ENCODE data around the gene ATP5F1A. TPM values are rescaled to one million over a fixed set of nuclear protein-coding genes. Genes with fewer than 3 reads are reported as not detected.

The ATP5F1A gene
- total RNA-seq, 1 donor from 2014 or later = 290 TPM

GRCh38 chr18:46060359-46060841, 37.7 kb downstream of the ATP5F1A start:
- DNase-seq (ENCODE audit: low spot score) = no peak
- TF ChIP-seq CTCF (IDR thresholded peaks at IDR 0.05) = no peak
- no peak overlapping the region for H3K4me3 Mint-ChIP-seq (ENCODE audit: unreplicated experiment)
- no peak overlapping the region for H3K27ac Mint-ChIP-seq (ENCODE audit: unreplicated experiment)
- H3K36me3 Mint-ChIP-seq (ENCODE audit: low read depth) = no peaks in the 10 kb centered on the region
- H3K27me3 Mint-ChIP-seq (ENCODE audit: low read depth) = no peaks in the 10 kb centered on the region
- H3K9me3 Mint-ChIP-seq (ENCODE audit: low read depth) = no peaks in the 10 kb centered on the region
- H3K4me1 Mint-ChIP-seq (ENCODE audit: low read depth) = peaks cover 13% of the 10 kb centered on the region

- H3K4me3 Mint-ChIP-seq (ENCODE audit: unreplicated experiment) = no peak overlapping the region
- no peaks in the 10 kb centered on the region for H3K9me3 Mint-ChIP-seq (ENCODE audit: low read depth)
- H3K27me3 Mint-ChIP-seq (ENCODE audit: low read depth) = no peaks in the 10 kb centered on the region
- no peak overlapping the region for H3K27ac Mint-ChIP-seq (ENCODE audit: unreplicated experiment)
- DNase-seq (ENCODE audit: low spot score) = no peak
- H3K4me1 Mint-ChIP-seq (ENCODE audit: low read depth) = peaks cover 26% of the 10 kb centered on the region
- no peak for TF ChIP-seq CTCF (IDR thresholded peaks at IDR 0.05)
- H3K36me3 Mint-ChIP-seq (ENCODE audit: low read depth) = no peaks in the 10 kb centered on the region
Observed at GRCh38 chr18:46055838-46056230, 42.3 kb downstream of the ATP5F1A start.

GRCh38 chr18:46054956-46055837, 42.9 kb downstream of the ATP5F1A start:
- Mint-ChIP-seq H3K9me3 (ENCODE audit: low read depth) (no peaks in the 10 kb centered on the region), H3K27me3 (ENCODE audit: low read depth) (no peaks in the 10 kb centered on the region), H3K27ac (ENCODE audit: unreplicated experiment) (no peak overlapping the region), H3K4me3 (ENCODE audit: unreplicated experiment) (no peak overlapping the region), H3K36me3 (ENCODE audit: low read depth) (no peaks in the 10 kb centered on the region), H3K4me1 (ENCODE audit: low read depth) (peaks cover 26% of the 10 kb centered on the region)
- TF ChIP-seq CTCF (IDR thresholded peaks at IDR 0.05) = no peak
- no peak for DNase-seq (ENCODE audit: low spot score)

- H3K4me3 Mint-ChIP-seq (ENCODE audit: unreplicated experiment) = no peak overlapping the region
- no peak for TF ChIP-seq CTCF (IDR thresholded peaks at IDR 0.05)
- H3K27ac Mint-ChIP-seq (ENCODE audit: unreplicated experiment) = no peak overlapping the region
- H3K4me1 Mint-ChIP-seq (ENCODE audit: low read depth) = peaks cover 26% of the 10 kb centered on the region
- no peaks in the 10 kb centered on the region for H3K9me3 Mint-ChIP-seq (ENCODE audit: low read depth)
- H3K27me3 Mint-ChIP-seq (ENCODE audit: low read depth) = no peaks in the 10 kb centered on the region
- DNase-seq (ENCODE audit: low spot score) = no peak
- no peaks in the 10 kb centered on the region for H3K36me3 Mint-ChIP-seq (ENCODE audit: low read depth)
Observed at GRCh38 chr18:46053368-46054095, 44.6 kb downstream of the ATP5F1A start.

DNA sequence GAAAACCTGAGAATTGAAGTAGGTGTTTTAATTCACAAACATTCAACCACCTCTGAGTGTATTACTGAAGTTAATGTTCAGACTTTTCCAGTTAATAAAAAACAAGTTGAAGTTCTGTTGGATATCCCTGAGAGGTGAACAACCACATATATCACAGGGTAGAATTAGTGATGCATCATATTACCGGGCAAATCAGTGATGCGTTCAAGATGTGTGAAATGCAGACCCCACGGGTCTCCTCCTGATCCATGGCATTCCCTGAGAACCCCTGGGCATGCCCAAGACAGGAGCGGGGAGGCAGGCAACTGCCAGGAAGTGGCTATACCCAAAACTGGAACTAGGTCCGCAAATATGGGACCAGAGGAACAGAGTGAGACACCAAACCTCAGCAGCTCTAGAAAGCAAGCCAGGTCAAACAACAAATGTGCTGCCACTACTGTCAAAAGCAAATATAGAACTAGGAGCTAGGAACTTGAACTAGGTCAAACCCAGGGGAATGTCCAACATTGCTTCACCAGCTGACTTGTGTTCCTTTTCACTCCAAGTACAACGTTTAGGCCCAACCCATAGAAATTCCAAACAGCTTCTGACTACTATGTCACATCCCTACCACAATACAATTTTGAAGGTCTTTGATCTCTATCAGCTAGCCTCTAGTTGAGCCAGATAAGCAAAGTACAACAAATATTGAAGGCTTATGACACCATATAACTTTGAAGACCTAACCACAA, 46.2 kb downstream of the ATP5F1A start:
- Mint-ChIP-seq H3K4me1 (ENCODE audit: low read depth) (peaks cover 26% of the 10 kb centered on the region), H3K27ac (ENCODE audit: unreplicated experiment) (no peak overlapping the region), H3K27me3 (ENCODE audit: low read depth) (no peaks in the 10 kb centered on the region), H3K9me3 (ENCODE audit: low read depth) (no peaks in the 10 kb centered on the region), H3K36me3 (ENCODE audit: low read depth) (no peaks in the 10 kb centered on the region), H3K4me3 (ENCODE audit: unreplicated experiment) (no peak overlapping the region)
- DNase-seq (ENCODE audit: low spot score) = no peak
- TF ChIP-seq CTCF (IDR thresholded peaks at IDR 0.05) = no peak

Data from chondrocyte (in vitro differentiated cells).